K562 (cell line): ENCODE measurements around the gene SEMA6B. TPM values are rescaled to one million over a fixed set of nuclear protein-coding genes. Genes with fewer than 3 reads are reported as not detected.

Source experiments
- ATAC-seq: fragments of 200-7000 bp; cut with Tn5 transposase; 3 replicates; pipeline ENCODE4 v1.9.1; 2020; ENCODE audit warnings: moderate library complexity
- BruUV-seq: library from RNA; stranded (reverse); fragments of 400-500 nt; replicated peaks from 2 replicates; lab custom pipeline; 2021; lab: Mats Ljungman, UMichigan
- CTCF ChIA-PET: fragments of 300-600 bp; formaldehyde crosslinking; extraction: SDS; loops from one replicate; lab custom pipeline; 2021; ENCODE audit warnings: low intra/inter-chr PET ratio; lab: Yijun Ruan, JAX
- POLR2A ChIA-PET: fragments of 300-600, 350-650 bp; sonication (Branson Sonifier 250); formaldehyde crosslinking; extraction: SDS; loops from one replicate; lab custom pipeline; 2021; ENCODE audit warnings: antibody characterized with exemption, inconsistent platforms; lab: Yijun Ruan, JAX
- DNase-seq, 4 experiments: peaks; one replicate each; pipeline versions ENCODE4 v3.0.0 to v3.0.0-alpha.2; 2011 to 2018; ENCODE audit warnings: low spot score in 3 of 4, mixed read lengths in 3 of 4; ENCODE audit errors: extremely low read depth in 1 of 4
- FAIRE-seq: peaks from 2 replicates; lab custom pipeline; 2011; peaks lifted over from hg19 to GRCh38; lab: Jason Lieb, UNC
- H2AFZ ChIP-seq: 2 replicates; pipeline ENCODE4 v1.6.0; 2011; ENCODE audit warnings: low read depth, low read length, control low read depth, inconsistent platforms
- H3K27ac ChIP-seq: fragments of 200-600 bp; 3 replicates; pipeline ENCODE4 v1.8.0; 2011; ENCODE audit warnings: low read depth, mild to moderate bottlenecking, control low read depth, inconsistent platforms, low read length, moderate library complexity, mixed read lengths; ENCODE audit errors: extremely low read depth
- H3K27me3 ChIP-seq, 2 experiments: fragments of 300-600 bp in 1 of 2; 2 replicates in 1 of 2; 3 replicates in 1 of 2; pipeline versions ENCODE4 v1.6.0 to v1.8.0; 2011; ENCODE audit warnings: inconsistent platforms in 2 of 2, low read length in 2 of 2, mild to moderate bottlenecking in 1 of 2, mixed read lengths in 1 of 2, moderate library complexity in 1 of 2; ENCODE audit not compliant: control insufficient read depth in 2 of 2, insufficient read depth in 2 of 2
- H3K36me3 ChIP-seq: fragments of 300-600 bp; 3 replicates; pipeline ENCODE4 v1.8.0; 2011; ENCODE audit warnings: mild to moderate bottlenecking, low read length, inconsistent platforms; ENCODE audit not compliant: control insufficient read depth, insufficient read depth
- H3K4me1 ChIP-seq, 2 experiments: fragments of 200-600 bp in 1 of 2; replicated peaks in 1 of 2; 2 replicates in 1 of 2; 3 replicates in 1 of 2; pipeline versions ENCODE4 v1.5.1 to v1.8.0; 2011; ENCODE audit warnings: inconsistent platforms in 2 of 2, low read length in 2 of 2, mild to moderate bottlenecking in 1 of 2, mixed read lengths in 1 of 2, moderate library complexity in 1 of 2; ENCODE audit not compliant: control insufficient read depth in 2 of 2, insufficient read depth in 2 of 2
- H3K4me2 ChIP-seq: 2 replicates; pipeline ENCODE4 v1.6.1; 2011; ENCODE audit warnings: low read length, control low read depth, inconsistent platforms, mixed read lengths; ENCODE audit not compliant: insufficient read depth
- H3K4me3 ChIP-seq: fragments of 200-600 bp; sonication (generic), shearing (Covaris generic); 2 replicates; pipeline ENCODE4 v1.5.1; 2016; ENCODE audit warnings: control low read depth, inconsistent platforms
- H3K79me2 ChIP-seq: fragments of 200-600 bp; 3 replicates; pipeline ENCODE4 v1.8.0; 2011; ENCODE audit warnings: low read length, inconsistent platforms; ENCODE audit not compliant: control insufficient read depth, insufficient read depth
- H3K9ac ChIP-seq, 2 experiments: 2 replicates each; pipeline versions ENCODE4 v1.6.0 to v1.6.1; 2011; ENCODE audit warnings: low read depth in 2 of 2, low read length in 2 of 2, control low read depth in 1 of 2, inconsistent platforms in 1 of 2, mild to moderate bottlenecking in 1 of 2, mixed read lengths in 1 of 2; ENCODE audit not compliant: insufficient read depth in 1 of 2
- H3K9me1 ChIP-seq: one replicate; pipeline ENCODE4 v1.6.0; 2011; ENCODE audit warnings: inconsistent platforms, mild to moderate bottlenecking, low read length, moderate library complexity; ENCODE audit not compliant: control insufficient read depth, insufficient read depth
- H3K9me3 ChIP-seq: replicated peaks from 2 replicates; pipeline ENCODE4 v1.5.1; 2011; ENCODE audit warnings: low read depth, low read length, inconsistent platforms; ENCODE audit not compliant: control insufficient read depth, insufficient read depth
- H4K20me1 ChIP-seq: replicated peaks from 2 replicates; pipeline ENCODE4 v1.6.1; 2011; ENCODE audit warnings: low read length, inconsistent platforms, mixed read lengths; ENCODE audit not compliant: control insufficient read depth, insufficient read depth
- CREB3L1 ChIP-seq: fragments of 450-650 bp; IDR thresholded peaks from 2 replicates; pipeline ENCODE4 v1.6.1; 2014; ENCODE audit warnings: low read depth, mild to moderate bottlenecking, moderate library complexity, borderline replicate concordance
- CREBBP ChIP-seq: IDR thresholded peaks from one replicate; pipeline ENCODE4 v1.6.1; 2012; ENCODE audit warnings: low read depth, mild to moderate bottlenecking, control low read depth, inconsistent platforms, low read length
- EGR1 ChIP-seq: fragments of 450-650 bp; conservative IDR thresholded peaks from 2 replicates; pipeline ENCODE4 v1.6.1; 2017; ENCODE audit warnings: mild to moderate bottlenecking
- EHMT2 ChIP-seq: fragments of 450-650 bp; IDR thresholded peaks from 2 replicates; pipeline ENCODE4 v1.6.1; 2018; ENCODE audit warnings: antibody characterized with exemption
- KDM1A ChIP-seq, 2 experiments: fragments of 450-650 bp; IDR thresholded peaks; 2 replicates each; pipeline ENCODE4 v1.6.1; 2016; ENCODE audit warnings: mild to moderate bottlenecking in 2 of 2
- MAFF ChIP-seq: IDR thresholded peaks from 2 replicates; pipeline ENCODE4 v1.6.1; 2012; ENCODE audit warnings: low read length, improper control_type of control experiment
- NCOA1 ChIP-seq: fragments of 450-650 bp; IDR thresholded peaks from 2 replicates; pipeline ENCODE4 v1.6.1; 2016; ENCODE audit warnings: low read depth
- WGBS: fragments of 100-300 bp; shearing (Covaris generic); methylation state at CpG from one replicate; pipeline ENCODE4 v1.1.6; 2016; ENCODE audit warnings: low coverage, mixed read lengths; ENCODE audit not compliant: insufficient coverage; ENCODE audit errors: missing lambda C conversion rate; 5-methylcytosine and 5-hydroxymethylcytosine counted together
- in situ Hi-C: fragments of 300-500 bp; cut with MboI; formaldehyde crosslinking; loops from 4 replicates; pipeline ENCODE4 v1.15.0; 2018; ENCODE audit warnings: inconsistent platforms, mixed read lengths
- intact Hi-C: fragments of 100-400 bp; cut with micrococcal nuclease; formaldehyde crosslinking; loops from 2 replicates; pipeline ENCODE4 v1.14.2; 2022
- polyA plus RNA-seq, 8 experiments: library from polyadenylated mRNA; depleted of rRNA in 4 of 8; stranded (reverse) in 5 of 8; unstranded in 3 of 8; fragments of >200 nt; fragmentation: Nextera tagmentation in 2 of 8; fragmentation: Illumina TruSeq in 1 of 8; extraction: Ambion mirVana in 2 of 8; extraction: Trizol in 1 of 8; gene quantifications; 2 replicates each; pipeline versions ENCODE4 v1.2.1 to v1.2.3, GENCODE V29; 2011 to 2014; ENCODE audit warnings: inconsistent platforms in 1 of 8, missing spikeins in 1 of 8
- total RNA-seq, 7 experiments: library from RNA; depleted of rRNA in 6 of 7; stranded (reverse); fragments of >200 nt in 6 of 7; fragmentation: Illumina TruSeq in 2 of 7; extraction: Trizol in 2 of 7; gene quantifications; 2 replicates each; pipeline versions ENCODE4 v1.2.1 to v1.2.3, GENCODE V29; 2011 to 2021; ENCODE audit warnings: low replicate concordance in 1 of 7

SEMA6B gene
- total and polyA plus RNA-seq, 9 of the 15 experiments (the other 6 are each of a cell fraction or from before 2014, with no cell fraction given) = 0.65 to 4.6 (median 2.5) TPM; not detected in 2

DNA sequence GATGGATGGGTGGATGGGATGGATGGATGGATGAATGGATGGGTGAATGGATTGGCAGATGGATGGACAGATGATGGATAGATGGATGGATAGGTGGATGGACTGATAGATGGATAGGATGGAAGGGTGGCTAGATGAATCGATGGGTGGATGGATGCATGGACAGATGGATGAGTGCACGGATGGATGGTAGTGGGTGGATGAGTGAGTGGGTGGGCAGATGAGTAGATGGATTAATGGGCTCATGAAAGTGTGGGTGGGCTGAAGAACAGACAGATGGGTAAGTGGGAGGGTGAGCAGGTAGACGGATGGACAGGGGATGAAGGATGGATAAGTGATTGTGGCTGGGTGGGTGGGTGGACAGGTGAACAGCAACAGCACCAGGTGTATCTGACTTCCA is 5.7 kb downstream of the SEMA6B start:
- no peak overlapping the region for H2AFZ ChIP-seq
- H3K79me2 ChIP-seq = no peaks in the 10 kb centered on the region
- H3K4me1 ChIP-seq = peaks cover 11 to 55% of the 10 kb centered on the region in 2 experiments
- H3K9ac ChIP-seq = peak overlapping the region in 1 of 2 experiments; percentile 14; a peak in 1 of 4 replicates
- intact Hi-C loops = no loop called here
- H3K4me3 ChIP-seq = no peak overlapping the region
- FAIRE-seq = no peak
- ChIA-PET CTCF (no interaction called here), POLR2A (no interaction called here)
- H3K4me2 ChIP-seq = no peak overlapping the region
- ATAC-seq = no peak
- H3K27me3 ChIP-seq = no peaks in the 10 kb centered on the region
- 17% methylated on average over 3 of the region's 3 CpGs for WGBS
- H3K9me3 ChIP-seq = no peaks in the 10 kb centered on the region
- no peak for DNase-seq
- no peak overlapping the region for H3K27ac ChIP-seq
- H3K36me3 ChIP-seq = no peaks in the 10 kb centered on the region
- in situ Hi-C loops = no loop called here
- TF ChIP-seq CREB3L1 = no peak
- peak; percentile 63 for TF ChIP-seq EGR1
- TF ChIP-seq, all 486 proteins: peak for 1
- Histone ChIP-seq H4K20me1 (no peaks in the 10 kb centered on the region), H3K9me1 (no peaks in the 10 kb centered on the region)
- no TSS peak for BruUV-seq

- in situ Hi-C loops (no loop called here), intact Hi-C loops (no loop called here)
- no peaks in the 10 kb centered on the region for H3K27me3 ChIP-seq
- POLR2A ChIA-PET = no interaction called here
- no peak overlapping the region for H3K4me2 ChIP-seq
- no peak for DNase-seq
- peaks cover 11 to 54% of the 10 kb centered on the region in 2 experiments for H3K4me1 ChIP-seq
- no peaks in the 10 kb centered on the region for H3K9me3 ChIP-seq
- no TSS peak for BruUV-seq
- H4K20me1 ChIP-seq = no peaks in the 10 kb centered on the region
- no peak overlapping the region for H3K4me3 ChIP-seq
- ATAC-seq = no peak
- H3K9me1 ChIP-seq = no peaks in the 10 kb centered on the region
- CTCF ChIA-PET = interaction anchor here (0.6 kb wide), 1 partner anchor 21 kb away, joined by 4 read pairs; no protein-coding TSS in a partner anchor
- no peak for FAIRE-seq
- no peaks in the 10 kb centered on the region for H3K79me2 ChIP-seq
- H3K9ac ChIP-seq = no peak overlapping the region
- H3K36me3 ChIP-seq = no peaks in the 10 kb centered on the region
- no peak overlapping the region for H2AFZ ChIP-seq
- no peak for TF ChIP-seq NCOA1
- no peak for TF ChIP-seq MAFF
- TF ChIP-seq EHMT2 = peak; percentile 41; the same call in 1 of the 2 replicates
- TF ChIP-seq KDM1A (IDR thresholded peaks at IDR 0.05) = 0 out of 4 replicates have a peak, but pooled peaks have one; percentile 24 to 28
- TF ChIP-seq EGR1 = 0 out of 2 replicates have a peak, but pooled peaks have one; percentile 19
- TF ChIP-seq CREBBP = peak; percentile 34
- H3K27ac ChIP-seq = no peak overlapping the region
These were observed 6.3 kb downstream of the SEMA6B start for GRCh38 chr19:4553092-4553695.
